ENCODE measurements around the gene HYAL3.
"Not testable (repeated sequence)": the region's sequence is repeated elsewhere in the genome, so short reads cannot be mapped to it uniquely, and the experiment has no call there.

Gene HYAL3

DNA sequence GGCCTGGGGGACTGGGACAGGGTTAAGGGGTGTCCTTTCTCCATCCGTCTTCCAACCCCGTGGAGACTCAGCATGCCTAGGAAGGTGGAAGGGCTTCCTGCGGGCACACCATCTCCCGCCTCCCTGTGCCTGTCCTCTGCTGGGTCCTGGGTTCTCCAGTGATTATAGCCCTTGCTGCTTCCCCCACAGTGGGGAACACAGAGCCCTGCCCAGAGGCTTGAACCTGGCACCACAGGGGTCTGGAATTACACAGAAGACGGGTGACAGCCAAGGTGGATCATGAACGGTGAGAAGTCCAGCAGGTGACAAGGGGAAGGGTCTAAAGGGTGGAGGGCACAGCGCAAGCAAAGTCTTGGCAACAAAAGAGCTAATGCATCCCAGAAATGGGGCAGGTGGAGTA lies 36.4 kb downstream of the HYAL3 start:
- no peak for DNase-seq (ENCODE audit: low read depth, low spot score)
- Histone ChIP-seq H3K4me3 (no peak overlapping the region), H3K27ac (no peak overlapping the region), H3K36me3 (ENCODE audit: insufficient read depth, low read length) (no peaks in the 10 kb centered on the region; the same call in 1 of the 2 replicates), H3K9me3 (ENCODE audit: low read depth, low read length) (no peaks in the 10 kb centered on the region), H3K9ac (ENCODE audit: insufficient read length) (no peak overlapping the region)
- TF ChIP-seq EZH2 (IDR thresholded peaks at IDR 0.05) = no peak
- no peak for TF ChIP-seq FOXP2 (optimal IDR thresholded peaks at IDR 0.05; ENCODE audit: control extremely low read depth, extremely low read length, insufficient read depth)
- no peak for TF ChIP-seq POLR2AphosphoS5 (IDR thresholded peaks at IDR 0.05; ENCODE audit: borderline replicate concordance, low read depth, low read length)

DNA sequence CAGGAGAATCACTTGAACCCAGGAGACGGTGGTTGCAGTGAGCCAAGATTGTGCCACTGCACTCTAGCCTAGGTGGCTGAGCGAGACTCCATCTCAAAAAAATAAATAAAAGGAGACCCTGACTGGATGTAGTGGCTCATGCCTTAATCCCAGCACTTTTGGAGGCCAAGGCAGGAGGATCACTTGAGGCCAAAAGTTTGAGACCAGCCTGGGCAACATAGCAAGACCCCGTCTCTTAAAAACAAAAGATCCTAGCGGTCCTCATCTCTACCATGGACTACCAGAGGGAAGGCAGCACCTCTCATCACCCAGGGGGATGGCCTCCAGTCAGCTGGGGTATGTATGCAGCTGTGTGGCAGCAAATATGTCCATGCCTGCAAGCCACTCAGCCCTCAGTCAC lies 37.0 kb downstream of the HYAL3 start:
- not testable (repeated sequence) for H3K9me3 ChIP-seq (ENCODE audit: low read depth, low read length); H3K9ac ChIP-seq (ENCODE audit: insufficient read length); DNase-seq (ENCODE audit: low read depth, low spot score); H3K4me3 ChIP-seq; H3K36me3 ChIP-seq (ENCODE audit: insufficient read depth, low read length); H3K27ac ChIP-seq

DNA sequence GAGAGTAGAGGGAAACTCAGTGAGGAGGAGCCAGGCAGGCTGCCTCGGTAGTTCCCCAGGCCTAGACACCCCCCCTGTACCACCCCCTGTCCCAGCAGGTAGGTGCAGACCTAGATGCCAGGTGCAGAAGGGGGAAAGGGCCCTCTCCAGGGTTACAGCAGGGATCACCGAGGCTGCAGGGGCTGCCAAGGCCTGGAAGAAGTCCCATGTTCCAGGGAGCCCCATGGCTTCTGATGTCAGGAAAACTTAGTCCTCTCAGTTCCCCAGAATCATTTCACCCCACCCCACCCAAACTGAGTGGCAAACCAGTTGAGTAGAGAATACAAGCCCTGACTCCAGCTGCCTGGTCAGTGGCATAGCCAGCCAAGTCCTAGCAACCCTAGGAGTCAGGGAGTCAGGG lies 37.7 kb downstream of the HYAL3 start:
- DNase-seq (ENCODE audit: low read depth, low spot score) = no peak
- no peak for TF ChIP-seq POLR2AphosphoS5 (IDR thresholded peaks at IDR 0.05; ENCODE audit: borderline replicate concordance, low read depth, low read length)
- TF ChIP-seq EZH2 (IDR thresholded peaks at IDR 0.05) = no peak
- no peak for TF ChIP-seq FOXP2 (optimal IDR thresholded peaks at IDR 0.05; ENCODE audit: control extremely low read depth, extremely low read length, insufficient read depth)
- Histone ChIP-seq H3K36me3 (ENCODE audit: insufficient read depth, low read length) (peaks cover 10% of the 10 kb centered on the region; the same call in 1 of the 2 replicates), H3K4me3 (no peak overlapping the region), H3K9me3 (ENCODE audit: low read depth, low read length) (no peaks in the 10 kb centered on the region), H3K9ac (ENCODE audit: insufficient read length) (no peak overlapping the region), H3K27ac (no peak overlapping the region)

GRCh38 chr3:50260942-50261441 lies 38.2 kb downstream of the HYAL3 start:
- no peak overlapping the region for H3K27ac ChIP-seq
- H3K9ac ChIP-seq (ENCODE audit: insufficient read length) = peak overlapping the region; percentile 78
- no peaks in the 10 kb centered on the region for H3K9me3 ChIP-seq (ENCODE audit: low read depth, low read length)
- peak overlapping the region; percentile 76 for H3K4me3 ChIP-seq
- peaks cover 10% of the 10 kb centered on the region; the same call in 1 of the 2 replicates for H3K36me3 ChIP-seq (ENCODE audit: insufficient read depth, low read length)
- DNase-seq (ENCODE audit: low read depth, low spot score) = no peak
- TF ChIP-seq POLR2AphosphoS5 (IDR thresholded peaks at IDR 0.05; ENCODE audit: borderline replicate concordance, low read depth, low read length) (no peak), EZH2 (IDR thresholded peaks at IDR 0.05) (no peak), FOXP2 (optimal IDR thresholded peaks at IDR 0.05; ENCODE audit: control extremely low read depth, extremely low read length, insufficient read depth) (no peak)

GRCh38 chr3:50260027-50260941 lies 38.9 kb downstream of the HYAL3 start:
- DNase-seq (ENCODE audit: low read depth, low spot score) = no peak
- Histone ChIP-seq H3K36me3 (ENCODE audit: insufficient read depth, low read length) (peaks cover 10% of the 10 kb centered on the region; the same call in 1 of the 2 replicates), H3K9me3 (ENCODE audit: low read depth, low read length) (no peaks in the 10 kb centered on the region), H3K9ac (ENCODE audit: insufficient read length) (peak overlapping the region; percentile 78), H3K4me3 (peak overlapping the region; percentile 76), H3K27ac (no peak overlapping the region)
- TF ChIP-seq EZH2 (IDR thresholded peaks at IDR 0.05) (no peak), POLR2AphosphoS5 (IDR thresholded peaks at IDR 0.05; ENCODE audit: borderline replicate concordance, low read depth, low read length) (no peak; the same call in 1 of the 2 replicates), FOXP2 (optimal IDR thresholded peaks at IDR 0.05; ENCODE audit: control extremely low read depth, extremely low read length, insufficient read depth) (no peak)

- Histone ChIP-seq H3K27ac (no peak overlapping the region), H3K9ac (ENCODE audit: insufficient read length) (no peak overlapping the region), H3K9me3 (ENCODE audit: low read depth, low read length) (no peaks in the 10 kb centered on the region), H3K4me3 (peak overlapping the region; percentile 76), H3K36me3 (ENCODE audit: insufficient read depth, low read length) (peaks cover 10% of the 10 kb centered on the region; the same call in 1 of the 2 replicates)
- no peak for DNase-seq (ENCODE audit: low read depth, low spot score)
- no peak for TF ChIP-seq POLR2AphosphoS5 (IDR thresholded peaks at IDR 0.05; ENCODE audit: borderline replicate concordance, low read depth, low read length)
- no peak for TF ChIP-seq FOXP2 (optimal IDR thresholded peaks at IDR 0.05; ENCODE audit: control extremely low read depth, extremely low read length, insufficient read depth)
- no peak for TF ChIP-seq EZH2 (IDR thresholded peaks at IDR 0.05)
These were observed 39.7 kb downstream of the HYAL3 start for GRCh38 chr3:50259432-50260026.

GRCh38 chr3:50258979-50259378 lies 40.2 kb downstream of the HYAL3 start:
- H3K36me3 ChIP-seq (ENCODE audit: insufficient read depth, low read length) = peaks cover 10% of the 10 kb centered on the region; the same call in 1 of the 2 replicates
- DNase-seq (ENCODE audit: low read depth, low spot score) = no peak
- H3K9ac ChIP-seq (ENCODE audit: insufficient read length) = no peak overlapping the region
- H3K9me3 ChIP-seq (ENCODE audit: low read depth, low read length) = no peaks in the 10 kb centered on the region
- no peak for TF ChIP-seq EZH2 (IDR thresholded peaks at IDR 0.05)
- no peak for TF ChIP-seq FOXP2 (optimal IDR thresholded peaks at IDR 0.05; ENCODE audit: control extremely low read depth, extremely low read length, insufficient read depth)
- TF ChIP-seq POLR2AphosphoS5 (IDR thresholded peaks at IDR 0.05; ENCODE audit: borderline replicate concordance, low read depth, low read length) = no peak
- no peak overlapping the region for H3K4me3 ChIP-seq
- no peak overlapping the region; the same call in 1 of the 2 replicates for H3K27ac ChIP-seq

DNA sequence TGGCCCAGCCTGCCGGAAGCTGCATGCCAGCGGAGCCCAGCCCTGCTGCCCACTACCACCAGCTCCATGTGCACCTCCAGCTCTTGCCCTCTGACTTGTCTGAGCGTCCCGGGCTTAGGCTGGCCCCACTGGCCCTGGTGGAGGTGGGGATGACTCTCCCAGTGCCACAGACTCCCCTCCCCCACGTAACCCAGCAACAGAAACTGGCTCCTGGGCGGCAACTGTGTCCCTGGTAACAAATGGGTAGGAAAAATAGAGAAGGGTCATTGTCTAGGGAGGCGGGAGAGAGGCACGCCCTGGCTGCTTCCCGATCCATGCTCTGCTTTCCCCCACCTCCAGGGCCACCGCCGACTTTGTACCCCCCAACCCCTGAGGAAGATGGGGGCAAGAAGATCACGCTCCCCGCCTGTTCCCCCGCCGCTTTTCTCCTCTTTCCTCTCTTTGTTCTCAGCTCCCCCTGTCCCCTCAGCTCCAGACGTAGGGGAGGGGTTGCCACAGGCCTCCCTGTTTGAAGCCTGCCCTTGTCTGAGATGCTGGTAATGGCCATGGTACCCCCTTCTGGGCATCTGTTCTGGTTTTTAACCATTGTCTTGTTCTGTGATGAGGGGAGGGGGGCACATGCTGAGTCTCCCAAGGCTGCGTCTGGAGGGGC lies 41.0 kb downstream of the HYAL3 start:
- DNase-seq (ENCODE audit: low read depth, low spot score) = no peak
- Histone ChIP-seq H3K4me3 (no peak overlapping the region), H3K9me3 (ENCODE audit: low read depth, low read length) (no peaks in the 10 kb centered on the region), H3K36me3 (ENCODE audit: insufficient read depth, low read length) (peaks cover 10% of the 10 kb centered on the region; the same call in 1 of the 2 replicates), H3K27ac (no peak overlapping the region), H3K9ac (ENCODE audit: insufficient read length) (no peak overlapping the region)
- TF ChIP-seq FOXP2 (optimal IDR thresholded peaks at IDR 0.05; ENCODE audit: control extremely low read depth, extremely low read length, insufficient read depth) (no peak), EZH2 (IDR thresholded peaks at IDR 0.05) (no peak), POLR2AphosphoS5 (IDR thresholded peaks at IDR 0.05; ENCODE audit: borderline replicate concordance, low read depth, low read length) (no peak)
